Dedifferentiated amniotic fluid mesenchymal stem cell (primary cell): ENCODE measurements around the gene SYT9.

Experiments used
- DNase-seq: peaks from one replicate; pipeline ENCODE4 v3.0.0-alpha.2; 2016; ENCODE audit errors: extremely low spot score

SYT9 gene

DNA sequence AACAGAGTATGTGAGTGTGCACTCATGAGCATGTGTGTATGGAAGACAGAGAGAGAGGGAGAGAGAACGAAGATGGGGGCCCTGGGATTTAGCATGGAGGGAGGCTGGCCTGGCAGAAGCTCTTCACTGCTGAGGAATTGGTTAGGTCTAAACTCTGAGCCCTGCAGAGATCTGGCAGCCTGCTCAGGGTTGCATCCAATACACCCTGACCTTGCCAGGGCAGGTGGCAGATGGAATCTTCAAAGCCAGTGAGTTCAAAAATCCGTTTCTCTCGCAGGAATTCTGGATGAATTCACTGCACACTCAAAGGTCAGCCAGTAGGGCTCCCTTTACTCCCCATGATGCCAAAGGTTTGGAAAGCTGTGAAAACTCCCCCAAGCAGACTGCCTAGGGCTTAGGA, 172.2 kb downstream of the SYT9 start:
- no peak for DNase-seq

GRCh38 chr11:7427733-7428132, 176.0 kb downstream of the SYT9 start:
- no peak for DNase-seq

- no peak for DNase-seq
Observed at GRCh38 chr11:7428196-7428595, 176.5 kb downstream of the SYT9 start.

GRCh38 chr11:7430496-7430895, 178.8 kb downstream of the SYT9 start:
- DNase-seq: no peak

GRCh38 chr11:7435176-7435575, 183.5 kb downstream of the SYT9 start:
- no peak for DNase-seq

GRCh38 chr11:7436146-7436545, 184.4 kb downstream of the SYT9 start:
- DNase-seq: no peak

- DNase-seq: no peak
Observed at GRCh38 chr11:7436657-7437056, 185.0 kb downstream of the SYT9 start.

DNA sequence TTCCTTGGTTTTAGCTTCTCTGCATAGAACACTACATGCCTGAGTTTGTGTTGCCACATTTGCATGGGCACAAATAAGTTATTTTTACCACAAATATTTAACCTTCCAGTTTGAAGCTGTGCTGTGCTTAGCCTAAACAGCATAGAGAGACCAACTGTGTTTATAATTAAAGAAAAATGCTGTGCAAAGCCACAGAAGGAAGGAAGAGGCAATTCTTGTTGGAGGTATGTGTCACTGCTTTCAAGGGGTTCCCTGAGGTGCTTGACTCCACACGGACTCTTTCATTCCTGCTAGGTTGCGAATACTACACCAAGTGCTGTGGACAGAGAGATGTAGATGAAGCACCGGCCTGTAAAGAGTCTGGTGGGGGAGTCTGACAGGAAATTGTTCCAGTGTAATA, 186.0 kb downstream of the SYT9 start:
- DNase-seq: peak; percentile 31

DNA sequence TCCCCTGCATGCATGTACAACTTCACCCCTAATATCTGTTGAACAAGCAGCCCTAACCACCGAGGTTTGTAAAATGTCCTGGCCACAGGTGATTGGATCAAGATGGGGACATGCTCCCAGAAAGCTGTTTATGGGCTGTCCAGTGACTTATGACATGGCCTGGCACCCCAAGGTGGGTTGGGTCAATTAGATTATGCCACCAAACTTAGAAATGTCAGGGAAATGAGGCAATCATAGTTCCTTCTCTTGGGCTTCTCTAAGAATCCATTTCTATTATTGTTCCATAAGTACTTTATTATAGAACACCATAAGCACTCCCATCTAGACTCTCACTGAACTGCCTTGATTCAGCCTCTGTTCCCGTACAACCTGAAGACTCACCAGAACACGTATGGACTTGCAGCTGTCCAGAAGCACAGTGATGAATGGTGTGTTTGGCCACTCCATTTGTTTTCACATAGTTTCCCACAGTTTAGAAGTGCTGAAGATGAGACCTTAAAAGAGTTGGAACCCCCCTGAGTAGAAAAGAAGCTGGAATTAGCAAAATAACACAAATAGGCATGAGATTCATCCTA, 188.1 kb downstream of the SYT9 start:
- no peak for DNase-seq

- peak; percentile 50 for DNase-seq
Observed at GRCh38 chr11:7442588-7443215, 191.0 kb downstream of the SYT9 start.

- DNase-seq: no peak
Observed at GRCh38 chr11:7444091-7444981, 192.6 kb downstream of the SYT9 start.

DNA sequence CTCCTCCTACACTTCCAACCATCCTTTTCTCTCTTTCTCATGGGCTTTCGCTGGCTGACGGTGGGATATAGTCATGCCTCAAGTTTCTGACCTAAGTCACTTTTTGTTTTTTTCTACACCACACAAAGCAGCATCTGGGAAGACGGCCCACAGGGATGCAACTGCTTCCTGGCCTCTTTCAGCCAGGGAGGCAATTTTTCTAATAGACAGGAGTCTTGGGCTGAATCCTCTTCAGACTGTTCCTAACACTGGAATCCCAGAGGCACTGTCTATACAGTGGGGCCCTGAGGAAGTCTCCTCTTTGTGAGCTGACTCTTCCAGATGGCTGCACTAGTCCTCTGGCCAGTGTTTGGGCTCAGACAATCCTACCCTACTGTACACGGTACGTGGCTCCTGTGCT, 193.9 kb downstream of the SYT9 start:
- DNase-seq: no peak

- no peak for DNase-seq
Observed at GRCh38 chr11:7448201-7448600, 196.5 kb downstream of the SYT9 start.

DNA sequence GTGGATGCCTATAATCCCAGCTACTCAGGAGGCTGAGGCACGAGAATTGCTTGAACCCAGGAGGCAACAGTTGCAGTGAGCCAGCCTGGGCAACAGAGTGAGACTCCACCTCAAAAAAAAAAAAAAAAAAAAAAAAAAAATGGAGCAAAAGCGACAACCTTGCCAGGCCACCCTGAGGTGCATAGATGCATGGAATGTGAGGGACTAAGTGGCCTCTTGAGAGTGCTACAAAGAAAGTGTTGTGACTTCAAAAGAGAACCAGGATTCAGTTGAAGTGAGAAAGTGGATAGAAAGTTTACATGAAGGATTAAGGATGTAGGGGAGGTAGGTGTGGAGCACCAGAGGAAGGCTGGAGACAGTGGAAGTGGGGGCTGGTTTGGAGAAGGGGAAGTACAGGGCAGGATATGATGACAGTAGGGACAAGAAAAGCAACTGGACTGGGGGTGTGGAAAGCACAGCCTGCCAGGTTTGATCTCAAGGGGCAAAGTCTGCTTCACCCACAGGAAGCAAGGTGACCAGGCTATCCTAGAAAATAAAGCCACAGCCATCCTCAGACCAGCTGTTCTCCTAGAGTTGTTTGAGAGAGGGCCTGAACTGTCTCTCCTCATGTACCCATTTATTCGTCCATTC, 197.6 kb downstream of the SYT9 start:
- DNase-seq: no peak

DNA sequence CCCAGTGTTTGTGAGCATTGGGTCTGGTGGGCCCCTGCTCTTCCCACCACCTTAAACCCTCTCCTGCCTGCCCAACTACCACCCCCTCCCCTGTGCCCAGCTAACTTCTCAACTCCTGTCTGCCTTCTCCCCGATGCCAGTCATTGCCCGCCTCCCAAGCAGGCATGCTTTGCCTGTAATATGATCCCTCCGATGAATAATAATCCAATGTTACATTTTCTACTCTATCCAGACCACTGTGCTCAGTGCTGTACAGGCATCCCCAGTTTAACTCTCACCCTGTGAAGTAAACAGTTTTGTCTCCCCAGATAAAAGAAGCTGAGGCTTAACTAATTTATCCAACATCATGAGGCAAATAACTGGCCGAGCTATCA, 198.1 kb downstream of the SYT9 start:
- no peak for DNase-seq

- no peak for DNase-seq
Observed at GRCh38 chr11:7450836-7451235, 199.1 kb downstream of the SYT9 start.

- DNase-seq: no peak
Observed at GRCh38 chr11:7451520-7451919, 199.8 kb downstream of the SYT9 start.

- no peak for DNase-seq
Observed at GRCh38 chr11:7451952-7452494, 200.3 kb downstream of the SYT9 start.

DNA sequence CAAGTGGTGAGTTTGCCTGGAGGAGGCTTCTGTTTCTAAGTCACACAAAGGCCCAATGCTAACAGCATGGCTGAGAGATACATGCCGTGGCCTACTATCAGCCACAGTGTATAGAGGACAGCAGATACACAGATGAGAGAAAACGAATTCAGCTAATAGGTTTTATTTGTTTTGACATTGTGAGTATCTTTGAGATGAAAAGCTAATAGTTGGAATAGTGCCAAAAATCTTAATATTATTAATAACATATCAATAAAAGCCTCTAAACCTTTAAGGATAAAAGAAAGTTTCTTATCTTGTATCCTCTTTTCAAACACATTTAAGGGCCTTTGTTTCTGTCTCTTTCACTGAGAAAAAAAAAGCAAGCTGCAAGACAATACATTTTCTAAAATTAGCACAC, 203.2 kb downstream of the SYT9 start:
- no peak for DNase-seq

DNA sequence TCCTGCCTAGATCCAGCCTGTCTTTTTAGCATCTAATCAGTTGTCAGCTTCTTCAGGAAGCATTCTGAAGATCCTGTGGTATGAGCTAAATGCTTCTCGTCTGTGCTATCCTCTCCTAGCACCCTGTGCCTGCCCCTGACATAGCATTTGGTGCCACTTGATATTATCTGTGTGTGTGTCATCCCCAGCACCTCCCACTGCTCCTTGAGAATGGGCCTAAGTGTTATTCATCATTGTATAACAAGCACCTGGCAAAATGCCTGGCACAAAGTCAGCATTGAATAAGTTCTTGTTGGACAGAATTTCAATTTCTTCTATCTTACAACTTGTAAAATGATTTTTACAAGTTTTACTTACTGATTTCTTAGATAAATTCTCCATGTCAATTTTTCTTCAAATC, 205.5 kb downstream of the SYT9 start:
- no peak for DNase-seq

DNA sequence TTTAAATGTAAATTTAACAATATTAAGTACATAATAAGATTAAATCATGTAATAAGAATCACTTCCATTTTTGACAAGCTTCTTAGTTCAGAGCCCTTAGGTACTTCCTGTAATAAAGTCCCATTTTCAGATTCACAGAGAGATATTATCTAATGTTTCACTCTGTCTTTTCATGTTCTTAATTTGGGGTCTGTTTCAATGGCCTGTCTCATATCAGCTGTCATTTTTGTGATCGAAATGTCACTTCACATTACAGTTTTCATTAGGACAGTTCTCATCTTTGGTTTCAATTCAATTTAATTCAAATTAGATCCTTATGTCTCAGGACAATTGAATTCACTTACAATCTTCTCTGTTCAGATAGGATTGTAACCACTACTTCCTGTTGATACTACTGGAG, 211.0 kb downstream of the SYT9 start:
- DNase-seq: no peak

DNA sequence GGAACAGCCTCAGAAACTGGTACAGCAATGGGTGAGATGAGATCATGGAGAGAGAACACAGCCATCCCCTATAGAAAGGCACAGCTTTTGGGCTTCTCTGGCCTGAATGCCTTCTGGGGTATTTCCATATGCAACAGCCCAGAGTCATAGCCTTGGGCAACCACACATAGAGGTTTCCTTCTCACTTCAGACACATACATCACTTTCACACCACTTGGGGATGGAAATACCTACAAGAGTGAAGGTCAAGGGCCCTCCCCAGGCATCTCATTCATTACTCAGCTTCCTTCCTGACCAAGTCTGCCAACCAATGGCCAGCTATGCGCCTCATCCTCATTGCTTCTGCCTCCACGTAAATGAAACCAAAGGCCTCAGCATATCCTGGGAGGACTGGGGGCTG, 215.9 kb downstream of the SYT9 start:
- DNase-seq: no peak
